ENCODE data around the gene FSTL3.
A peak's percentile ranks its signal among the peaks of the same experiment; 100 is the strongest.

FSTL3 gene

DNA sequence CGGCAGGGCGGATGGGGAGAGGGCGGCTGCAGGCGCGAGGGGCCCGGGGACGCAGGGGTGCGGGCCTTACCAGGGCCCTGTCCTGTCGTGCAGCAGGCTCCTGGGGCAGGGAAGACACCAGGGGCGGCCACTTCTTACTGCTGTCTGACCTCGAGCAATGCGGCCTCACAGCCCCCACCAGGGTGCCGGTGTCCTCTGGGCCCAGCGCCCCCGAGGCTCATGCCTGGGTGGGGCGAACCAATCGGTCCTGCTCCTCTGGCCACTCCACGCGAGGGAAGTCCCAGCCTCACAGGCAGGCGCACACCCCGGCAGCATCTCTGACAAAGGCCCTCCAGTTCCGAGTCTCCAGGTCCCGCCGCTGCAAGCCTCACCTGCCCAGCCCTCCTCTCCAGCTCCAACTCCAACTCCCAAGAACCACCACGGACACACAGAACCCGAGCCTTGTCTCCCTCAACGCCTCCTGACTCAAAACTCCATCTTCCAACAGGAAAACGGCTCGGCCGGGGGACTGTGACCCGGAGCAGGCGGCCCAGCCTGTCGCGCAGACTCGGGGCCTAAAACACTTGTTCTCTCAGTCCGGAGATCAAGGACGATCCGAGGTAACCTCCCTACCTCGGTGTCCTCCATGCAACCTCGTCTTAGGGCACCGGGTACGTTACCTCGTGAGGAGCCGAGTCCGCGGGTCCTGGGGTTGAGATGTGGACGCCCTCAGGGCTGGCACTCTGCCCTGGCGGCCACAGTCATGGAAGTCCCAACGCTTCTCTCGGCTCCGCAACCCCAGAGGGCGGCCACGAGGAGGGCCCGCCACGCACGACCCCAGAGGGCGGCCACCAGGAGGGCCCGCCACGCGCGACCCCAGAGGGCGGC, 30.0 kb upstream of the FSTL3 start:
- DNase-seq = no peak

DNA sequence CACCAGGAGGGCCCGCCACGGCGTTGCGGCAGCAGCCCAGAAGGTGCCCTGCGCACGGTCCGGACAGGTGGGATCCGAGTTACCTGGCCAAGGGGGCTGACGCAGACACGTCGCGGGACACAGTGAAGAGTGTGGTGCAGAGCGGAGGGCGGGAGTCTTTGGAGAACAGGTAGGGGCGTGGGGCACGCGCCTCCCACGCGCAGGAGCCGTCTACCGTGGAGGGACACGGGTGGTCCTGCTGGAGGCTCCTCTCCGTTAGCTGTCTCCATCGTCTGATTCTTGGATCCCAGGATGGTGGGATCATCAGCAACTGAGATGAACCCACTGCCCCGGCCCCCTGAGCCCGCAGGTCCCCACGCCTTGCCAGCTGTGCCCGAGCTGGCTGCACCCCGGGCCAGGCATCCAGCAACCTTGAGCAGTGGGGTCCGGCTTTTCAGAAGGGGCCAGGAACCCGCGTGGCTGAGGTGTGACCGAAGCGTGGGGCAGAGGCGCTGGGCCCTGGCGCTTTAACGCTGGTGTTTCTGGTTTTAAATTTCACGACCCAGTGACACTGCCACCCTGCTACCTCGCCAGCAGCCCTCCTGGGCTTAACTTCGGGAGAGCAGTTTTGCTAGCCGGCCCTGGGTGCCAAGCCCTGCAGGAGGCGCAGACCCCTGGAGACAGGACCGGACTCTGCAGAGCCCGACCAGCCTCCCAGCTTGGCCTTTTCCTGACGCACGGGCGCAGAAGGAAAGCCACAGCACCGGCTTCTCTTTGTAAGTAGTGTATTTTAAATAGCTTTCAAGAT, 29.2 kb upstream of the FSTL3 start:
- DNase-seq = no peak

DNA sequence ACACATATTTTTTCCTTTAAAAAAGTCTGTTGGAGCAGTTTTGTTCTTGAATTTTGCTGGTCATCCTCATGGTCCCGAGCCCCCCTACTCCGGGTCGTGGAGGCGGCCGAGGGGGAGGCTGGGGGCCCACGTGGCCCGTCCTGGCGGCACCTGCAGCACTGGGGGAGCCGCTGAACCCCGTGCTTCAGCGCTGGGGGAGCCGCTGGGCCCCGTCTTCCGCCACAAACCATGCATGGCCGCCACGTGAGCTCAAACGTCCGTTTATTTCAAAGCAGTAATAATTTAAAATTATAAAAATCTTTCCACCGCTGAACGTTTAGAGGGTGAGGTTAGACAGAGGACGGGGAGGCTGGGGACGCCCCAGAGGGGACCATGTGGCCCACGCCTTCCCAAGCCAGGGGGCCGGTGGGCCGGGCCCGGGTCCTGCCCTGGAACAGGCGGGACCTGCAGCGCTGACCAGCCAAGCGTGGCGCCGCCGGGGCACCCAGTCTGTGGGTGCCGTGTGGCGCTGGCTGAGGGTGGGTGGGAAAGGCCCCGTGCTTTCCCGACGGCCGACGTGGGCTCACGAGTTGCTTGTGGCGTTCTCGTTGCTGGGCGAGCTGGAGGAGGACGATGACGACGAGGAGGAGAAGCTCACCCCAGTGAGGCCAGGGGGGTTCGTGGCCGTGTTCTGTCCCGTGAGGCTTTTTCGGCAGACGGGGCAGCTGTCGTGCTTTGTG, 28.5 kb upstream of the FSTL3 start:
- no peak for DNase-seq

DNA sequence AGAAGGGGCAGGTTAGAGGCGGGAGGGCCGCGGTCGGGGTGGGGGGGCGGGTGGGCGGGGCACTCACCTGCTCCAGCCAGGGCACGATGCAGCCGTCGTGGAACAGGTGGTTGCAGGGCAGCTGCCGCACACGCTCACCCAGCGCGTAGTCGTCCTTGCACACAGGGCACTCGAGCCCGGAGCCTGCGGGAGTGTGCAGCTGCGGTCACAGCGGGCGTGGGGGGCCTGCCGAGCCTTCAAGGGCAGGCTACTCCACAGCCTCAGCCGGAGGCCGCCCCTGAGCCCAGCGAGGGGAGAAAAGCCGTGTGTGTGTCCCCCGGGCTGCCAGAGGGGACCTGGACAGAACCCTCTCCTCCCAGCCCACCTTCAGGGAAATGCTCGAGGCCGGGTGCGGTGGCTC, 27.9 kb upstream of the FSTL3 start:
- no peak for DNase-seq

DNA sequence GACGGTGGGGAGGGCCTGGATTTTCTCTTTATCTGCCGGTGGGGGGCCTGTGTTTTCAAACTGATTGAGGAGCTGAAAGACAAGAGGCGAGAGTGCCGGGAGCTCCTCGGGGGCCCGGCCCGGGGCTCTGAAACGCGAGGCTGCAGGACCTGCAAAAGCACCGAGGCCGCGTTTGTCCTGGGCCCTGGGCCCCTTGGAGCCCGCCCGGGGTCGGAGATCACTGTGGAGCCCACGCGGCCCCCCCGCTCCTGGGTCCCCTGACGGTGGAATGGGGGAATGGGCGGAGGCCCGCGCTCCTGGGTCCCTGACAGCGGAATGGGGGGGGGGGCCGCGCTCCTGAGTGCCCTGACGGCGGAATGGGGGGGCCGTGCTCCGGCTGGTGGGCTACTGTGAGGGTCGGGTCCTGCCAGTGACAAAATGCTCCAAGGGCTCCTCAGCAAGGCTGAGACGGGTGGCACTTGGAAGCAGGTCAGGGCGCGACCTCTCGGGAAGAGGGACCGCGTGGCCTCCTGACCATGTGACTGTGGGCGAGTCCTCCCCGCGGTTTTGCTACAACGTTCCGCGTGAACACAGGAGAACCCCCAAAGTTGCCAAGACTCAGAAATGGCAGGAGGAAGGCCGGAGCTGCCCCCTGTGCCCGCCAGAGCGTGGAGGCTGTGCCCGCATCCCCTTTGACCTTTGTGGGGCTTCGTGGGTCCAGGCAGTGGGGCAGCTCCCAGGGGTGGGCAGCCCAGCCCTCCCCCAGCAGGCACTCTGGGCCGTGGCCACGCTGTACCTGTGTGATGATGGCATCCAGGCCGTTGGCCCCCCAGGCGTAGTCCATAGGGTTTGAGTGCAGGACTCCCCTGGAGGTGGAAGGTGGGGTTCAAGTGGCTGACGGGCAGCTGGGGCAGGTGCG, 27.0 kb upstream of the FSTL3 start:
- no peak for DNase-seq

DNA sequence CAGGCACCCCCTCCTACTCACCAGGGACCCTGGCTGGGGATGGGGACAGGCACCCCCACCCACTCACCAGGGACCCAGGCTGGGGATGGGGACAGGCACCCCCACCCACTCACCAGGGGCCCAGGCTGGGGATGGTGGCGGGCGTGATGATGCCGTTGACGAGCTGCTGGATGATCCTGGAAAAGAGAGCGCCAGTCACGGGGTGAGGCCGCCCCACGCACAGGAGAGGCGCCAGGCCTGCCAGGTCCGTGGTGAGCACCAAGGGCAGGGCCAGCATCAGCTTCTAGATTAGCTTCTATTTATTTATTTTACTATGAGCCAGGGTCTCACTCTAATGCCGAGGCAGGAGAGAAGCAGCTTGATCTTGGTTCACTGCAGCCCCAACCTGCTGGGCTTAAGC, 26.1 kb upstream of the FSTL3 start:
- no peak for DNase-seq

DNA sequence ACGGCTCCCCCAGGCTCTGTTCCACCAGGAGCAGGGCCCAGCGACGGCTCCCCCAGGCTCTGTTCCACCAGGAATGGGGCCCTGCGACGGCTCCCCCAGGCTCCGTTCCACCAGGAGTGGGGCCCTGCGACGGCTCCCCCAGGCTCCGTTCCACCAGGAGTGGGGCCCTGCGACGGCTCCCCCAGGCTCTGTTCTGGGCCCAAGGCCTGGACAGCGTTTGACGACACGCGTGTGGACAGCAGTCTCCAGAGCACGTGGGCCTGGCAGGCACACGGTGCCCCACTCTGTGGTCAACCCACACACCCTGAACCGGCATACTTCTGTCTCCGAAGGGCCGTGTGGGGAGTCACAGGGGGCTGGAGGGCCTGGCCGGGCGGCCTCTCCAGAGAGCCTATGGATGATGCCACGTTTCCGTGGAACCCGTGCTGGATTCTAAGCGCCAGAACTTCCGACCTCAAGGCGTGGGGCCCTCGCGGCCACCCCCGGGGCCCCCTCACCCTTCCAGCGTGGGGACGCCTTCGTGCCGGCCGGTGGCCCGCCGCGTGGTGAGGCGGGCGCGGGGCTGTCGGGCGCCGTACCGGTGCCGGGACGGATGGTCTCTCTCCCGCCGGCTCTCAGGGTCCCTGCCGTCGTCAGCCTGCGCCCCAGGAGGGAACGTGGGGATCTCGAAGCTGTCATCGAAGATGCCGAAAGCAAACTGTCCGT, 24.9 kb upstream of the FSTL3 start:
- DNase-seq = no peak

DNA sequence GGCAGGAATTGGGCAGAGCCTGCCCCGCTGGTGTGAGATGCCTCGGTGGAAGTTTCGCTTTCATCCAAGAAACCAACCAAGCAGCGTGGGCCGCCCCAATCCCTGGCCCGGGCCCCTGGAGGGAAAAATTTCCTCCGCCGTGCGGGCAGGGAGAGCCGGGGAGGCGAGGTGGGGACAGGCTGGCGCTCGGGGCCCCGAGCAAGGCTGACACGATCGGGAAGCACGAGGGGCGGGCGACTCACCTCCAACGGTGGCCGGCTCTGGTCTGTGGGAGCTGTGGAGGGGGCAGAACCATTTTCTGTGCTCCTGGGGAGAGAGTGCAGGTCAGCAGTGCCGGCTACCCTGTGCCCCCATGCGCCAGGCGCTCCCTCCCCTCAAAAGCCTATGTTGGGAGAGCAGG, 24.2 kb upstream of the FSTL3 start:
- no peak for DNase-seq

DNA sequence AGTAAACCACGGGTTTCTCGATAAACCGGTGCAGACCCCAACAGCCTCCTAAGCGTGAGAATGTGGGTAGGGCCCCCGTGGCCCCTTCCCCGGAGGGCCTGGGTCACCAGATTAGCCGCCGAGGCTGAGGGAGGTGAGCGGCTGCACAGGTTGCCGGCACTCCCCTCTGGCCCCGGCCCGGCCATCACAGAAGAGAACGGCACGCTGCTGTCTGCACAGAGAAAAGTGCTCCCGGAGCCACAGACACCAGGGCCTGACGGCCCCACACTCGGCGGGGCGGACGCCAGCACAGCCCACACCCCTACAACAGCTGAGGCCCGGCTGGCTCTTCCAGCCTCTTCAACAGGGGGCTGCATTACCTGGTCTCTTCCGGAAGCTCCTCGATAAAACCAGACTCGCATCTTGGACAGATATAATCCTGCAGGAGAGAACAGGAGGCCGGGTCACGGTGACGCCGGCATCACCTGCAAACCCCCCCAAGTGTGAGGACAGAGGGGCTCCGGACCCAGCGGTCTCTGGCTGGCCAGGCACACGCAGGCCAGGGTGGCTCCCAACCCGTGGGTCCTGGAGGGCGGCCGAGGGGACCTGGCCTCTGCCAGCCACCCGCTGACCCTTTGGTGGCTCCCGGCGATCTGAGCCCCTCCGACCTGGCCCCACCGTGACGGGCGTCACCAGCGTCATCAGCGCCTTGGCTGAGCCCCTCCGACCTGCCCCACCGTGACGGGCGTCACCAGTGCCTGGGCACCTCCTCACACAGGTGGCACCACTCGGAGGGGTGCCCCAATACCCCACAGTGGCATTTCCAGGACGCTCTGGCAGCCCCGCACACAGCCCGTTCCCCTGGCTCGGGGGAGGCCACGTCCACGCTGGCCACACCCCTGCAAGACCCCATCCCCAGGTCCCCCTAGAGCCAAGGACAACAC, 23.5 kb upstream of the FSTL3 start:
- DNase-seq = no peak

DNA sequence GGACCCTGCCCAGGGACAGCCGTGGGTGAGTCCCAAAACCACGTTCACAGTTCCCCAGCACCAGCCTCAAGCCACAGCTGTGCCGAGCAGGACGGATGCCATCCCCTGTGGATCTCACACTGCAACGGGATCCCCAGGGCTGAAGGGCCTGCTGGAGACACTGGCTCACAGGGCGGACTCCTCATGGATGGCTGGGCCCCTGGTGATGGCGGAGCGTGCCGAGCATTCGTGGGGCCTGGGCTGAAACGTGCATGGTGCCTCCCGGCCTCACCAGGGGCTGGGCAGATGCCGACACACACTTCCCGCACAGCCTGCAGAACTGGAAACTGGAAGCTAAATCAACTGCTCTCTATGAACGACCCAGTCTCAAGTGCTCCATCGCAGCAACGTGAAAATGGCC, 22.8 kb upstream of the FSTL3 start:
- DNase-seq = no peak

DNA sequence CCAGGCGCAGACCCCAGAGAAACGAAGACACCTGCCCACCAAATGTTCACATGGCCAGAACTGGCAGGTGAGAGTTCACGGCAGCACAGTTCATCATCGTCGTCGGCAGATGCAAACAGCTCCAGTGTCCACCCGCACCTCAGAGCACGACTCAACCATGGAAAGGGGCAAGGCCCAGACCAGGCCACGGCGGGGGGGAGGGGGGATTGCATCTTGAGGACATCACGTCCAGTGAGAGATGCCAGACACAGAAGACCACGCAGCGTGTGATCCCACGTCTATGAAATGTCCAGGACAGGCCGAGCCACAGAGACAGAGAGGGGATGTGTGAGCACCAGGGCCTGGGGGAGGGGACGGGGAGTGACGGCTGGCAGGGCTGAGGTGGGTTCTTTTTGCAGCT, 20.5 kb upstream of the FSTL3 start:
- DNase-seq = no peak

DNA sequence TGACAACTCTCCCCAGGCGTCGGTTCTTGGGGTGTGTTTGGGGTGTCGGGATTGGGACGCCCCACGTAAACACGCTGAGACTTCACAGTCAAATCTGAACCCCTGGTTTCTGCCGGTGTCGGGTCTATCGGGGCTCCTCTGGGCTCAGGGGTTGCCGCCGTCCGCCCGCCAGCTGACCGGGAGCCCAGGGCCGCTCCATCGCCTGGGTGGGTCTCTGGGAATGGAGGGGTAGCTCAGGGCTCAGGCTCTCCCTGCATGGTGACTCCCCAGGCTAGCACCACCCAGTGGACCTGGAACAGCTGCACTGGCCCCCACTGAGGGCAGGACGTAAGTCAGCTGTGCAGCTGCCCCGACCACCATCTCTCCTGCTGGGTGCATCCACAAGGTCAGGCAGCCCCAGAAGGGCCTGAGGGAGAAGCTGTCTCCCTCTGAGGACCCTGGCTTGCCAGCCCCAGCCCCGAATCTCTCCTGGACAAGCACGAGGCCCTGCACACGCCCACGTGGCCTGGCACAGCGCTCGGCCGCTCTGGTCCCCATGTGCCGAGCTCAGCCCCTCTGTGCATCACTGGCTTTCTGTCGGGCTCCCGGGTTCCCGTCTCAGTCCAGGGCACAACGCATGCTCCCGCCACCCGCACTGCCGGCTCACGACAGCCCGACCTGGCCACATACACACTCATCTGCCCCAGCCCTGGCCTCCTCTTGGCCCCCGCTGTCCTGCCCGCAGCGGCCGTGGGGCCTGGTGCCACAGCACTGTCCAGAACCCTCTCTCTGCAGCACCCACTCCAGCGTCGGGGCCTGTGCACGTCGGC, 19.2 kb upstream of the FSTL3 start:
- no peak for DNase-seq

DNA sequence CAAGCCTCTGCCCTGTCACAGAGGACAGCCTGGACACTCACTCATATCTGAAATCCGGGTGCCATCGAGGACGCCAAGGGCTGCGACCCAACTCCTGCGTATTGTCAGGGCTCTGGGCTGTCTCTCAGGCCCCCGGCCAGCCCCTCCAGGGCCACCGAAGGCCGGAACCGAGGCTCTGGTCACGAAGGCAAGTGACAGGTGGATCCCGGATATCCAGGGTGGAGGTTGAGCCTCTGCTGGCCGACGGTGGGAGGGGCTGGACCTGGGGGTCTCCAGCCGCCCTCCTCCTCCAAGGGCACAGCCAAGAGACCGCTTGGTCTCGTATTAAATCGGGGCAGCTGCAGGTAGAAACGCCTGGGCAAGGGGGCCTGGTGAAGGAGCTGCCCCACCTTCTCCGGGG, 18.6 kb upstream of the FSTL3 start:
- DNase-seq = no peak

DNA sequence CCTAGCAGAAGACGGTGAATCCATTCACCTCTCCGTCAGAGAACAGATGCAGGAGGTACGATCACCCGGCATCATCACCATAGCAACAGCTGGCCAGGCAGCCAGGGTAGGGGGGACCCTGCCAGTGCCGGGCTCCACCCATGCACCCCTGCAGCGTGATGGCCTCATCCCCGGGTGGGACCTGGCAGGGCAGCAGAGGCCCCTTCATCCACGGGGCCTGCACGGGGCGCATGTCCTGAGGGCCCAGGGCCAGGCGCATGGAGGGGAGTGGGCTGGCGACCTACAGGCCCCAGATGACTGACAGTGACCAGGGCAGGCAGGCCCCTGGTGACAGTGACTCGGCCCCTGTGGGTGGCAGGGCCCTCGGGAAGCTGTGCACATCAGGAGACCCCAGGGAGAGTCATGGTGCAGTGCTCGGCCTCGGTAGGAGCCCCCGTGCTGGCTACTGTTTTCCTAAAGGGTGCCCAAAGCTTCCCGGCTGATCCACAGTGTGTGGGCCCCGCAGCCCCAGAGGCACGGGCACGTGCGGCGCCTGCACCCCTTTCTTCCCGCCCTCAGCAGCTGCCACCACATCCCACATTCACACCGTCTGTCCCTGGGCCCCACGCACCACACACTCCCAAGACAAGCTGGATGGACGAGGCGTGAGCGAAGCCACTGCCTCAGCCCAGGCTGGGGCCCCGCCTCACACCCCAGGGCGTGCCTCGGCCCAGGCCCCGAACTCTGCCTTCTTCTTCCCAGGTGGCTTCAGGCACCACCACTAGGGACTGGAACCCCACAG, 17.9 kb upstream of the FSTL3 start:
- DNase-seq = no peak

DNA sequence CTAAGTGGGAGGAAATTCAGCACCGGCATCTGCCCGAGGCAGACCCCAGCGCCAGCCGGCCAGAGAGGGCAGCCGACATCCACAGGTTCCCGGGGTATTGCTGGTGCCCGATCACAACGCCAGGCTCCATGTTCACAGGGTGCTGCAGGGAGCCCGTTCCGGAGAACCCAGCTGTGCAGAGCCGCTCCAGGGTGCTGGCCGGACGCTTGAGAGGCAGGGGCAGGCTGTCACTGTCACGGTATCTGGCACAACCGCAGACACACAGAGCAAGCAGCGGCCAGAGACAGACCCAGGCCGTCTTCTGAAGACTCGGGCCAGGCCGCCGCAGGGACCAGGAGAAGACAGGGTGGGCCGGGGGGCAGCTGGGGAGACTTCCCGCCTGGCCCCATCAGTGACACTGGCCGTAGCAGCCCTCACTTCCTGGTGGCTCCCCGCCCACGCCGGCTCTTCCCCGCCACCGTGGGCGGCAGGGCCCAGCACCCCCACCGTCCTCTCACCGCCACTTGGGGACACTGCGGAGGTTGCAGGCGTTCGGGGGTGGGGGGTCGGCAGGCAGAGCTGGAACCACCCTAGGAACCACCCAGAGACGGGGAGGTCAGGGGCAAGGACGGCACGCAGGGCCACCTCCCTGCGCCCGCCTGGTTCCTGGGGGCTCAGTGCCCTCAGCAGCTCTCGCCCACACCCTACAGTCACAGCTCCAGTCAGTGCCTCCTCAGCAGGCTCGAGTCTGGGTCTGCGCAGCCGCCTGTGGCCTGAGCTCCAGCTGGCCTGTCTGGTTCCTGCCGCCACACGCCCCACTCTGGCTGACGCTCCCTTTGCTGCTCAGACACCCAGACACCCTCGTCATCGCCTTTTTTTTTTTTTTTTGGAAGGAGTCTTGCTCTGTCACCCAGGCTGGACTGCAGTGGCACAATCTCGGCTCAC, 17.0 kb upstream of the FSTL3 start:
- no peak for DNase-seq

DNA sequence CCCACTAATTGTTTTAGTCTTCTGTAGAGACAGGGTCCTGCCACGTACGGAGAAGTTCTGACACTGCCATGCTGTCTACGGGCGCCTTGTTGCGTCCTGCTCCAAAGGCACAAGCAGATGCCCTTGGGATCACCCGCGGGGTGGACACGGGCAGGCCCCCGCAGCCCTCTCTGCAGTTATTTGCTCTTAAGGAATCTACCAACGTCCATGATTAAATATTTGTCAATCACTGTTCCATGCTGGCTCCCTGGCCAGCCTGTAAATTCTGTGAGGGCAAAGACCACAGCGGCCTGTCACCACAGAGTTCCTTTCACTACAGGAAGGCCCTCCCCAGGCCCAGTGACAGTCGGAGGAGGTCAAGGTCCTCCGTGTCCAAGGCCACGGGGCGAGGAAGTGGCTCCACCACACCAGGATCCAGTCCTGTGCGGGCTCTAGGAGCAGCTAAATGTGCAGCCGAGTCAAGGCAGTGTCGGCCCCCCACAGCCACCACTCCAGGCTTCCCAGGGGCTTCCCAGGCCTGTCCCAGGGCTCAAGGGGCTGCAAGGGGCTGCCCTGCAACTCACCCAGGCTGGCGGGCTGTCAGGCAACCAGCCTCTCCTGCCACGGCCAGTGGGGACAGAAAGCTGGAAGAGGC, 15.3 kb upstream of the FSTL3 start:
- no peak for DNase-seq

DNA sequence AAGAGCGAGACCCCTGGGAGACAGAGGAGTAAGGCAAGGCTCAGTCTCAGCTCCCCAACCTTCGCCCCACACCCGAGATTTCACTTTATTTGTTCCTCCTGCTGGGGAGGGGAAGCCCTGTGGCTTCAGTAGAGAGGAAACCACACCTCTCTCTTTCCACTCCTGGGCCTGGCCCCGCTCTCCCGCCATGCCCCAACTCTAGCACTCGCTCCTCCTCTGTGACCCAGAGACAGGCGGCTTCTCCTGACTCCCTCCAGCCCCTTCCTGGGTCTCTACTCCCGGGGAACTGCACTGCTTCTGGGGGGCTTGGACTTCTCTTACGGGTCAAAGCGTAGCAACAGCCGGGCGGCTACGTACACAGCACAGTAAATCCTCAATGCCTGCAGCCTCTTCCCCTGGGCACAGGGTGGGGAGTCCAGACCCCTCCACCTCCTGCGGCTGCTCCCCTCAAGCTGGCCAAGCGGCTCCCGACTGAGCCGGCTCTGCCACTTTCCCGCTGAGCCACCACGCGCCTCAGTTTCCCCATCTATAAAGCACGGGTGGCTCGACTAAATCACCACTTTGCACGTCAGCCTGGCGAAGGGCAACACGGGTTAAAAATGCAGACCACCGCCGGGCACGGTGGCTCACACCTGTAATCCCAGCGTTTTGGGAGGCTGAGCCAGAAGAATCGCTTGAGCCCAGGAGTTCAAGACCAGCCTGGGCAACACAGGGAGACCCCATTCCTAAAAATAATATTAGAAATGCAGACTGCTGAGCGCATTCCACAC, 14.6 kb upstream of the FSTL3 start:
- peak; percentile 44 for DNase-seq
